HG03280 (cell line): Measurements from ENCODE around the gene BMS1.

Experiments
- ATAC-seq: cut with Tn5 transposase; IDR thresholded peaks from one replicate; pipeline ENCODE4 v1.9.1; 2021; ENCODE audit warnings: mild to moderate bottlenecking, moderate library complexity; ENCODE audit not compliant: unreplicated experiment

The BMS1 gene

DNA sequence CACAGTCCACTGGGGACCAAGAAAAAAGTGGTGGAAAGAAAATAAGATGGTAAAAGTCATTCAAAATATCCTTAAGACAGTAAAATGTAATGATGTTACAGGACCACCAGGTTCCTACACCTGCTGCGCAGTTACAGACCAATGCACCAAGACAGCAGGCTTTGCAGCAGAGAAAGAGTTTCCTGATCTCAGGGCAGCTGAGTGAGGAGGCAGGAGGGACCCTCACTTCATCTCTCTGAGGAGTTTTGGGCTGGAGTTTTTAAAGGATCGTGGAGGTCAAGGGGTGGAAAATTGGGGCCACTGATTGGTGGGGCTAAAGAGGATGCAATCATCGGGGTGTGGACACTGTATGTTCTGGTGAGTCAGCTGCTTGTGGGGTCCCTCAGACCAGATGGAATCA is 100.0 kb downstream of the BMS1 start:
- no peak for ATAC-seq
